HG02943 (cell line): Measurements from ENCODE around the gene MTCL1.

ENCODE experiments used
- ATAC-seq: cut with Tn5 transposase; IDR thresholded peaks from one replicate; pipeline ENCODE4 v1.9.1; 2021; ENCODE audit warnings: mild to moderate bottlenecking, low read depth, moderate library complexity; ENCODE audit not compliant: unreplicated experiment

The MTCL1 gene

GRCh38 chr18:8805552-8805951 is 100.2 kb downstream of the MTCL1 start:
- no peak for ATAC-seq

- no peak for ATAC-seq
Measured at GRCh38 chr18:8806100-8806797, 100.9 kb downstream of the MTCL1 start.

DNA sequence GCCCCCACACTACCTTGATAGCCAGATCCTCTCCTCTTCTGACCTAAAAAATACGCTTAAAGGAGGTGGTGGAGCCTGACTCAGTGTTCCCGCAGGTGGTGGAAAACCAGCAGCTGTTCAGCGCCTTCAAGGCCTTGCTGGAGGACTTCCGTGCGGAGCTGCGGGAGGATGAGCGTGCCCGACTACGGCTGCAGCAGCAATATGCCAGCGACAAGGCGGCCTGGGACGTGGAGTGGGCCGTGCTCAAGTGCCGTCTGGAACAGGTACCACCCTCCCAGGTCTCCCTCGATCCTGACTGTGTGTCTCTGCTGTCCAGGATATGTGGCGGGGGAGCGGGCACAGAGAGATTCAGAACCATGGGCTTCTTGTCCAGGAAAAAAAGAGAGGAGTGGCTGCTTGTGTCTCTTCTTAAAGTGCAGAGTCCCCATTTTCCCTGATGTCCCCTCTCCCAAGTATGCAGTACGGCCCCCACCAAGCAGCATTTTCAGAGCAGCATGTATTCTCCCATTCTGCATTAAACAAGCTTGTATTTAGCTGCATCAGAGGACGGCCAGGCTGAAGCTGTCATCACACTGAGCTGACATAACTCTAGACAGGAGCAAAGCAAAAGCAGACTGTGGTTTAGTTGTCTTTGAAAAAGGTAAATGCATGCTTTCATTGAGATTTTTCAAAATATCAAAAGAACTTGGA is 101.6 kb downstream of the MTCL1 start:
- no peak for ATAC-seq

DNA sequence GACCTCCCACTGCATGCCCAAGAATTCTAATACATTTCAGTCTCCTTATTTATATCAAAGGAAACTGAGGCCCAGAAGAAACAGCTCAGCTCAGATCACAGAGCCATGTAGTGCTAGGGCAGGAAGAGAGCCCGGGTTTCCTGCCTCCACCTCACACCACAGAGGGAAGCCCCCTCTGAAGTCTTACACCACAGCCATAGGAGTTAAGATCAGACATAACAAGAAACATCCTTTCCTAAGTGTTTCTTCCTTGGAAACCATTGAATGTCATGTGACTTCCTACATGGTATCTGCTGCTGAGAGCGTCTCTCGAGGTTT is 102.1 kb downstream of the MTCL1 start:
- no peak for ATAC-seq

DNA sequence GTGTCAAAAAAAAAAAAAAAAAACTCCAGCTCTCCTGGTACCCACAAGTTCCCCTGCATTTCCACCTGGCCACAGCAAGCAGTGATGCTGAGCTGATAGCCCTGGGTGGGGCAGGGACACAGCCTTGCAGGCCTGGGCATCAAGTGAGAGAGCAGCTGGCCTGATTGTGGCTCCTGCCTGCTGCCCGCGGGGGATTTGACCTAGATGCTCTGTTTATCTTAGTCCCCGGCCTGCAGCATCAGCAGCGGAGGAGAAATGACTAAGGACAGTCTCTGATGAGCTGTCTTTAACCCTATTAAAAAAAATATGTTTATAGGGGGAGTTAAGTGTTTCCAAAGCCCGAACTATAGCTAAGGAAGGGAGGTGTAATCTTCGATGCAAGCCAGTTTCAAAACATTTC is 102.6 kb downstream of the MTCL1 start:
- ATAC-seq = no peak

DNA sequence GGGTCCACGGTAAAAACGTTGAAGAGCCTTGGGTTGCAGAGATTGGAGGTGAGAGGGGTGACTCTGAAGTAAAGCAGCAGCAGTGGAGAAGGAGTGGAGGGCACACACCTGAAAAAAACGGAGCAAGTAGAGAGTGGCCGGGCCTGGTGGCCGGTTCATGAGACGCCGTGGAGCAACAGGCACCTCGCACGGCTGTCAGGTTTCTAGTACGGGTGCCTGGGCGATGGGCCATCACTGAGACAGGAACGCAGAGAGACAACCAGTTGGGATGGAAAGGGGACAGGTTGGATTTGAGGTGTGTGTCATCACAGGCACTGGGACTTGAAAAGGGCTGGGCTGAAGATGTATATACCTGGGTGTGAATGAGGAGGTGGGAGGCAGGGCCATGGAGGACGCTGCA is 104.2 kb downstream of the MTCL1 start:
- ATAC-seq = no peak

- ATAC-seq = no peak
Measured at GRCh38 chr18:8810157-8810556, 104.8 kb downstream of the MTCL1 start.

GRCh38 chr18:8811115-8811514 is 105.8 kb downstream of the MTCL1 start:
- ATAC-seq = no peak

GRCh38 chr18:8812631-8813030 is 107.3 kb downstream of the MTCL1 start:
- ATAC-seq = no peak

DNA sequence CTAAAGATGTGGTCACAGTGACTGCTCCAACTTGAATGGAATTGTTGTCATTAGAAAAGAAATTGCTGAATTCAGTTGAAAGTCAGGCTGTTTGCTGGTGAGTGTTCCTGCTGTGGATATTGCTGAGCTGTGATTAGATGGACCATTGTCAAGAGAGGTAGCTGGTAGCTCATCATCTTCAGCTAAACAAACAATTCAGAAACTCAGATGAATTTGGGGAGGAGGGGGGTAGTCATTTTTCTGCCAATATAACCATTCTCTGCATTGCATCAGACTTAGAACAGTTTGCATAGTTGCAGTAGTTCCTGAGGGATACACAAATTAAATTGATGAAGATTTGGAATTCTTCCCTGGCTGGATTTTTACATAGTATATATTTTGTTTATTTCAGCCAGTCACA is 108.3 kb downstream of the MTCL1 start:
- no peak for ATAC-seq

DNA sequence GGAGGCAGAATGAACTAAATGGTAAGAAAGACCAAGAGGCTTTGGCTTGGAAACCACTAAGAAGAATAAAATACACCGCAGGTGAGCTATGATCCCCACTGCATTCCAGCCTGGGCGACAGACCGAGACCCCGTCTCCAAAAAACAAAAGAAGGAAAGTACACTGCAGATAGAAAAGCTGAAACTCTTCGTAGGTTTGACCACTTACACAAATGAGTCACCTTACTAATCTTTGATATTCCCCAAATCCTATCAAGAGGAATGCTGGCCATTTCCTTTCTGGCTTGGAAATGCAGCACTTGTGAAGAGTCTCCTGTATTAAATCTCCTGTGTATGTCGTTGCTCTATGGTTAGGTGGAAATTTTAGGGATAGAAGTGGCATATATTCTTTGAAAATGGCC is 108.8 kb downstream of the MTCL1 start:
- no peak for ATAC-seq

DNA sequence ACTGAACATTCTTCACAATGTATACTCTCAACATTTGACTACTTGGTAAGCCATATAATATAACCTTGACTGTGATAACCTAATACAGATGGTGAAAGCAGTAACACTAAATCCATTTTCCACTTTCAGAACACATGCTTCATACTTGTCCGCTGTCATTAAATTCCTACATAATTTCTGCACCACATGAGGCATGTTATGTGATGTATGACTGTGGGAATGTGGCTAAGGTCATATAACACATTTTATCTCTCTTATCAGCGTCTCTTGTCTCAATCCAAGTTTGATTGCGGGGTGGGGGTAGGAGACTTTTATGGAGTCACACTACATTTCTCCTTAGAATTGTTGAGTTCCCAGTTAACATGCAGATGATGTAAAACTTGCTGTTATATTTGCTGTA is 110.9 kb downstream of the MTCL1 start:
- no peak for ATAC-seq

DNA sequence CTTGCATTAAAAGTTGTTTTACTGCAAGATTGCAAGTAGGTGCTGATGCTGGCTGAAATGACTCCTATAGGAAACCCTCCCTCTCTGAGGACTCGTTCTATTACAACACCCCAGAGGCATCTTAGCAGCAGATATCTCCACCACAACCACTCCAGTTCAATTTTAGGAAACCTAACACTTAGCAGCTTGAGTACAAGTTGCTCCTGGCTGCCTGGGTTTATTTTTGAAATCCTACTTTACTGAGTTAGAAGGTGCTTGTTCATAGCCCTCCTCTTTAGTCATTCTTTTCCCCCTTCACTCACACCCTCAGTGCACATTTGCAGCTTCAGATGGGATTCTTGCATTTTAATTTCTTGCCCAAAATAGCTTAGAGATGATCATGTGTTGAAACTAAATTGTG is 111.5 kb downstream of the MTCL1 start:
- no peak for ATAC-seq

DNA sequence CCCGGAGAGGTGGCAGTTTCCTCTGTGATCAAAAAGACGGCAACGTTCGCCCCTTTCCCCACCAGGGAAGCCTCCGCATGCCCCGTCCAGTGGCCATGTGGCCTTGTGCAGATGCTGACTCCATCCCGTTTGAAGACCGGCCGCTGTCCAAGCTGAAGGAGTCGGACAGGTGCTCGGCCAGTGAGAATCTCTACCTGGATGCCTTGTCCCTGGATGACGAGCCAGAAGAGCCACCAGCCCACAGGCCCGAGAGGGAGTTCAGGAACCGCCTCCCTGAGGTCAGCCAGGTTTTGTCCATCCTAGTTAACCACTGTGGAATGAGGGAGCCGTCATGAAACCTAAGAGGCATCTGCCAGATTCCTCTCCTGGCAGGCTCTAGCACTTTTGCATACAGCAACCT is 113.6 kb downstream of the MTCL1 start:
- ATAC-seq = no peak

DNA sequence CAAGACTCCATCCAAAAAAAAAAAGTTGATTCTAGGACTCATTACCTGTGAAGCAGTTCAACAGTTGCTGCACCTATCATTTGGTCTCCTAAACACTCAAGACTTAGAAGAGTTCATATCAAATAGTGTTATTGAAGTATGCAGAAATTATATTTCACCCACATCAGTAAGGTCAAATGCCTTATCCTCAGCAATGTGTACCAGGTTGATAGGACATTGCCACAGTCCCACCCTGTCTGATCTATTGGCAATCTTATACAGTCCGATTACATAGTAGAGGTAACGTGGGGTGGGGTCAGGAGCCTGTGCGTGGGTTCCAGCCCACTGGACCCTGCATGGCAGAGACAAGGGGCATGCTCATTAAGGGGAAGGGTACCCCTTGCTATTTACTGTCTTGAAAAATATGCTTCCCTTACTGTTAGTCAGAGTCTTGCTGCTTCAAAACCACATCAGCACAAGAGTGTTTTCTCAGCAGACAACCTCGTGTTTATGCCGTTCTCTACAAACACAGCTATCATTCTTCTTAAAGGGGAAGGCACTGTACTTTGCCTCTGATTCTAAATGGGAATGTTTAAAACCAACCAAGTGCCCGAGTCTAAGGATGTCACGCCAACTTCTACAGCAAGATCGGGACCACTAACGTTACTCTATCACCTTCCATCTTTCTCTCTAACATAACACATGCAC is 115.2 kb downstream of the MTCL1 start:
- no peak for ATAC-seq

DNA sequence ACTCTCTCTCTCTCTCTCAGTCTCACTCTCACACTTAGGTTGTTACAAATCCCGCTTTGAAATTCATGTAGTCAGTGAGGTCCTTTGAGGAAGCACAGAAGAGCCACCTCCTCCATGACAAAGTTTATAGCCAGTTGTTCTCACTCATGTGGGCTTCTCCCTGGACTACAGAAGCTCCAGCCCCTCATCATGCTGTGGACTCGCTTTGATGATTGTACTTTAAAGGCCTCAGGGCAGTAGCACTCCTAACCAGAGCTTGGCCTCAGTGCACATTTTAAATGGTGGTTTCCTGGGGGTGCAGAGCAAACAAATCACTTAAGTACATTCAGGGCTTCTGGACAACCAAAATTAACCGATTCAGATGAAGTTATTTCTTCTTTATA is 115.7 kb downstream of the MTCL1 start:
- ATAC-seq = no peak

GRCh38 chr18:8821531-8821930 is 116.2 kb downstream of the MTCL1 start:
- no peak for ATAC-seq

- ATAC-seq = no peak
Measured at GRCh38 chr18:8822643-8823042, 117.3 kb downstream of the MTCL1 start.

DNA sequence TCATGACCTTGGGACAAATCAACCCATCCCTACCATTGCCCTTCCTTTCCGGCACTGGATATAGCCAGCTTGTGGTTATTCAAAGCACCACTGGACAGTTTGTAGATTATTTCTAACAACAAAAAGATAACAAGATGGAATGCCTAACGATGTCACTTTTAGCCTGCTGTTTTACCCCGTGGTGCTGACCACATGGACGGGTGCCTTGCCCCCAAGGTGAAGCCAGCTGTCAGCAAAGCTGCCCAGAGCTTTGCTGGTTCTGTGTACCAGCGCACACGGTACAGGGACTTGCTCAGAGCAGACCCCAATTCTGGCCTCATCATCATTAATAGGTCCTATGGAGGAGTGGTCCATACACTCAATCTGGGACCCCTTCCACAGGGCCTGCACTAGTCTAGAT is 118.2 kb downstream of the MTCL1 start:
- ATAC-seq = no peak

GRCh38 chr18:8824846-8825245 is 119.5 kb downstream of the MTCL1 start:
- no peak for ATAC-seq

DNA sequence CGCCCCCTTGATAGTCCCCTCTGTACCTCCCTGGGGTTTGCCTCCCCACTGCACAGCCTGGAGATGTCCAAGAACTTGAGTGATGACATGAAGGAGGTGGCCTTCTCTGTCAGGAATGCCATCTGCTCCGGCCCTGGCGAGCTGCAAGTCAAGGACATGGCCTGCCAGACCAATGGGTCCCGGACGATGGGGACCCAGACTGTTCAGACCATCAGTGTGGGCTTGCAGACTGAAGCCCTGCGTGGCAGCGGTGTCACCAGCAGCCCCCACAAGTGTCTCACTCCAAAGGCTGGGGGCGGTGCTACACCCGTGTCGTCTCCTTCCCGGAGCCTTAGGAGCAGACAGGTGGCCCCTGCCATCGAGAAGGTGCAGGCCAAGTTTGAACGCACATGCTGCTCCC is 119.9 kb downstream of the MTCL1 start:
- no peak for ATAC-seq

GRCh38 chr18:8825729-8826375 is 120.5 kb downstream of the MTCL1 start:
- ATAC-seq = no peak
